ENCODE results near the gene SMYD3. TPM values are rescaled to one million over a fixed set of nuclear protein-coding genes. Genes with fewer than 3 reads are reported as not detected.
"Not testable (repeated sequence)": the region's sequence is repeated elsewhere in the genome, so short reads cannot be mapped to it uniquely, and the experiment has no call there.

Gene SMYD3
- total and polyA plus RNA-seq, 4 donors, result 10.5 to 40.1 (median 32.5) TPM

DNA sequence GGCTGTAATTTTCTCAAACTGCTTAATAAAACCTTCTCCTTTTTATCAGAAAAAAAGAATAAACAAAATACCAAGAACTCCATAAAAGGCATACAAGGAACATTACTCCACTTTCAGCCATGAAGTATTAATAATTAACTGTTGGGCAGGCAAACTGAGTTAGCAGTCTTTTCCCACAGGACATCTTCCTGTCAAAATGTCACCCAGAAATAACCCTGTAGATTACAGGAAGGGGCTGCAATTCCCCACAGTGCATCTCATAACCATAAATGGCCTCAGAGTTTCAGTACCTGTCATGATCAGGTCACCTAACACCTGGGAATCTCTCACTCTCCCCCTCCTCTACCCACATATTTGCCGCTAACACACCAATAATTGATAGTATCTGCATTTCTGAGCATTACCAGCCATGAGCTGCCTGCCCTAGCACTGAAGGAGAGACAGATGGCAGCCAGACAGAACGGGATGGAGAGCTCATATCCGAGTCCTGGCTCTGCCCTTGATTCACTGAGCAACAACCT lies 475.0 kb downstream of the SMYD3 start:
- Histone ChIP-seq H3K4me3 (no peak overlapping the region), H3K27me3 (ENCODE audit: control insufficient read depth in 3 of 3, insufficient read depth in 3 of 3, low read length in 2 of 3) (no peaks in the 10 kb centered on the region), H3K4me1 (ENCODE audit: control insufficient read depth in 5 of 5, insufficient read depth in 5 of 5, low read length in 5 of 5) (peaks cover 0 to 34% (median 10%) of the 10 kb centered on the region in 5 donors), H3K9me3 (ENCODE audit: control insufficient read depth in 4 of 4, insufficient read depth in 3 of 4, low read length in 3 of 4) (no peaks in the 10 kb centered on the region), H3K27ac (ENCODE audit: low read depth in 1 of 2, low read length in 1 of 2) (no peak overlapping the region), H3K9ac (ENCODE audit: insufficient read depth in 1 of 2, low read length in 2 of 2) (no peak overlapping the region), H3K36me3 (ENCODE audit: control insufficient read depth in 4 of 4, insufficient read depth in 4 of 4, low read length in 4 of 4) (no peaks in the 10 kb centered on the region)
- TF ChIP-seq, protein P1, sequence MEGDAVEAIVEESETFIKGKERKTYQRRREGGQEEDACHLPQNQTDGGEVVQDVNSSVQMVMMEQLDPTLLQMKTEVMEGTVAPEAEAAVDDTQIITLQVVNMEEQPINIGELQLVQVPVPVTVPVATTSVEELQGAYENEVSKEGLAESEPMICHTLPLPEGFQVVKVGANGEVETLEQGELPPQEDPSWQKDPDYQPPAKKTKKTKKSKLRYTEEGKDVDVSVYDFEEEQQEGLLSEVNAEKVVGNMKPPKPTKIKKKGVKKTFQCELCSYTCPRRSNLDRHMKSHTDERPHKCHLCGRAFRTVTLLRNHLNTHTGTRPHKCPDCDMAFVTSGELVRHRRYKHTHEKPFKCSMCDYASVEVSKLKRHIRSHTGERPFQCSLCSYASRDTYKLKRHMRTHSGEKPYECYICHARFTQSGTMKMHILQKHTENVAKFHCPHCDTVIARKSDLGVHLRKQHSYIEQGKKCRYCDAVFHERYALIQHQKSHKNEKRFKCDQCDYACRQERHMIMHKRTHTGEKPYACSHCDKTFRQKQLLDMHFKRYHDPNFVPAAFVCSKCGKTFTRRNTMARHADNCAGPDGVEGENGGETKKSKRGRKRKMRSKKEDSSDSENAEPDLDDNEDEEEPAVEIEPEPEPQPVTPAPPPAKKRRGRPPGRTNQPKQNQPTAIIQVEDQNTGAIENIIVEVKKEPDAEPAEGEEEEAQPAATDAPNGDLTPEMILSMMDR (IDR thresholded peaks at IDR 0.05; ENCODE audit: control extremely low read depth, extremely low read depth), result no peak
- 75 to 88% methylated on average over 3 of the region's 3 CpGs for WGBS, 2 donors
- no peak for ATAC-seq (ENCODE audit: insufficient read depth, low FRiP score)
- DNase-seq, result peak in 2 of 3 donors; percentile 22 to 40

DNA sequence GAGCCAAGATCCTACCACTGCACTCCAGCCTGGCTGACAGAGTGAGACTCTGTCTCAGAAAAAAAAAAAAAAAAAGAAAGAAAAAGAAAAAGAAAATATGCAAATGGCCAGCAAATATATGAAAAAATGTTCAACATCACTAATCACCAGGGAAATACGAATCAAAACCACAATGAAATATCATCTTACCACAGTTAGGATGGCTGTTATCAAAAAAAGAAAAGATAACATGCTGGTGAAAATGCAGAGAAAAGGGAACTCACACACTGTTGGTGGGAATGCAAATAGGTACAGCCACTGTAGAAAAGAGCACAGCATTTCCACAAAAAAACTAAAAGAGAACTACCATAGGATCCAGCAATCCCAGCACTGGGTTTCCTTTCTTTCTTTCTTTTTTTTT lies 477.5 kb downstream of the SMYD3 start:
- no peak for ATAC-seq (ENCODE audit: insufficient read depth, low FRiP score)
- TF ChIP-seq, protein P1 (IDR thresholded peaks at IDR 0.05; ENCODE audit: control extremely low read depth, extremely low read depth), result no peak

DNA sequence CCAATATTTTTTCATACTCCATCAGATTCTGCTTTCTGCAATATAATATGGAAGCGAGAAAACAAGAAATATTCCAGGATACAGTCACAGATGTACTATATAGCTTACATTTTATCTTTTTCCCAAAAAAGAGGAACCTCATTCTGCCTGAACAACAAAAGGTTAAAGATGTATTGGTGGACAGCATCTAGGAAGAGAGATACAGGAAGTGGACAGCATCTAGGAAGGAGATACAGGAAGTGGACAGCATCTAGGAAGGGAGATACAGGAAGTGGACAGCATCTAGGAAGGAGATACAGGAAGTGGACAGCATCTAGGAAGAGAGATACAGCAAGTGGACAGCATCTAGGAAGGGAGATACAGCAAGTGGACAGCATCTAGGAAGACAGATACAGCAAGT lies 483.0 kb downstream of the SMYD3 start:
- H3K9me3 ChIP-seq (ENCODE audit: control insufficient read depth in 4 of 4, insufficient read depth in 3 of 4, low read length in 3 of 4); H3K36me3 ChIP-seq (ENCODE audit: control insufficient read depth in 4 of 4, insufficient read depth in 4 of 4, low read length in 4 of 4); H3K9ac ChIP-seq (ENCODE audit: insufficient read depth in 1 of 2, low read length in 2 of 2); H3K27me3 ChIP-seq (ENCODE audit: control insufficient read depth in 3 of 3, insufficient read depth in 3 of 3, low read length in 2 of 3); H3K4me3 ChIP-seq; H3K4me1 ChIP-seq (ENCODE audit: control insufficient read depth in 5 of 5, insufficient read depth in 5 of 5, low read length in 5 of 5); DNase-seq; ATAC-seq (ENCODE audit: insufficient read depth, low FRiP score); H3K27ac ChIP-seq (ENCODE audit: low read depth in 1 of 2, low read length in 1 of 2): not testable (repeated sequence)
- 88 to 97% methylated on average over 1 of the region's 1 CpG for WGBS, 2 donors

More for the DNA sequence above, 477.5 kb downstream of the SMYD3 start:
- Histone ChIP-seq H3K9ac (ENCODE audit: insufficient read depth in 1 of 2, low read length in 2 of 2) (no peak overlapping the region), H3K9me3 (ENCODE audit: control insufficient read depth in 4 of 4, insufficient read depth in 3 of 4, low read length in 3 of 4) (no peaks in the 10 kb centered on the region), H3K27ac (ENCODE audit: low read depth in 1 of 2, low read length in 1 of 2) (no peak overlapping the region), H3K4me3 (no peak overlapping the region), H3K4me1 (ENCODE audit: control insufficient read depth in 5 of 5, insufficient read depth in 5 of 5, low read length in 5 of 5) (peaks cover 0 to 24% (median 5%) of the 10 kb centered on the region in 5 donors), H3K36me3 (ENCODE audit: control insufficient read depth in 4 of 4, insufficient read depth in 4 of 4, low read length in 4 of 4) (no peaks in the 10 kb centered on the region), H3K27me3 (ENCODE audit: control insufficient read depth in 3 of 3, insufficient read depth in 3 of 3, low read length in 2 of 3) (no peaks in the 10 kb centered on the region)
- DNase-seq, result no peak
- WGBS, 2 donors, result 52 to 80% methylated on average over 1 of the region's 1 CpG

DNA sequence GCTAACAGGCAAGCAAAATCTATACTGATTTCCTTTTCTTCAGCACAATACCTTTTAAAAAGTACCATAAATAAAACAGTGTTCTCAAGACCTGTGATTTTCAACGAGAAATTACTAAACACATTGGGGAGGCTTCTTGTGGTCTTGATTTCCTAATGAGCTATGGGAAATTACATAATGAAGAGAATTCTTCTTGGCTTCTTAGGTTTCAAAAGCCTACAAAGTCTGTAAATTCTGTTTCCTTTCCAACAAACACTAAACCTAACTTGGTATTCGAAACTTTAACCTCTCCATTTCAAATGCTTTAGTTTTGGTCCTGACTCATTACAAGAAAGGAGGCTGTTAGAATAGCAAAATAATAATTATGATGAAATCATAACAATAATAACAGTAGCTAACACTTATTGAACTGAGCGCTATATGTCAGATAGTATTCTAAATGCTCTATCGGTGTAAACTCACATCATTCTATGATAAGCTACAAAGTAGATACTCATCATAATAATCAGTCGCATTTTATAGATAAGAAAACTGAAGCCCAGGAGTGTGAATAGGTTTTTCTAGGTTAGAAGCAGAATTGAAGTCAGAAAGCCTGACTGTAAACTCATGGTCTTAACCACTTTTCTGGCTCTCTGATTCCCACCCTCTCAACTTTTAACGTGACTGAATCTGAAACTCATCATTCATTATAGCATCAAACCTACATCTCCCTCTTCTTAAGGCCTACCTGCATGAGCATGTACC lies 486.7 kb downstream of the SMYD3 start:
- H3K27me3 ChIP-seq (ENCODE audit: control insufficient read depth in 3 of 3, insufficient read depth in 3 of 3, low read length in 2 of 3), result no peaks in the 10 kb centered on the region
- H3K27ac ChIP-seq (ENCODE audit: low read depth in 1 of 2, low read length in 1 of 2), result no peak overlapping the region
- ATAC-seq (ENCODE audit: insufficient read depth, low FRiP score) (no peak), DNase-seq (no peak)
- H3K4me1 ChIP-seq (ENCODE audit: control insufficient read depth in 5 of 5, insufficient read depth in 5 of 5, low read length in 5 of 5), result peaks cover 0 to 6% (median 0%) of the 10 kb centered on the region in 5 donors
- no peak overlapping the region for H3K4me3 ChIP-seq
- 55 to 62% methylated on average over 6 of the region's 6 CpGs for WGBS, 2 donors
- no peaks in the 10 kb centered on the region for H3K9me3 ChIP-seq (ENCODE audit: control insufficient read depth in 4 of 4, insufficient read depth in 3 of 4, low read length in 3 of 4)
- TF ChIP-seq, protein P1 (IDR thresholded peaks at IDR 0.05; ENCODE audit: control extremely low read depth, extremely low read depth), result no peak
- H3K9ac ChIP-seq (ENCODE audit: insufficient read depth in 1 of 2, low read length in 2 of 2), result no peak overlapping the region
- H3K36me3 ChIP-seq (ENCODE audit: control insufficient read depth in 4 of 4, insufficient read depth in 4 of 4, low read length in 4 of 4), result no peaks in the 10 kb centered on the region
